HTR-8/SVneo (cell line): Measurements from ENCODE around the gene SCRN3.
"Not testable (repeated sequence)": the region's sequence is repeated elsewhere in the genome, so short reads cannot be mapped to it uniquely, and the experiment has no call there.

Experiments used
- DNase-seq: peaks from one replicate; pipeline ENCODE4 v3.0.0; 2011; ENCODE audit warnings: low spot score, mixed read lengths; ENCODE audit not compliant: insufficient read length
- FAIRE-seq: peaks from 2 replicates; lab custom pipeline; 2011; peaks lifted over from hg19 to GRCh38; lab: Jason Lieb, UNC

The SCRN3 gene

GRCh38 chr2:174395284-174395968 lies at the start of gene SCRN3:
TSS of gene SCRN3 (plus strand) at chr2:174395730. CDS start at chr2:174398284, 2,554 bp downstream.
- FAIRE-seq (peak; percentile 98), DNase-seq (peak; percentile 90)

DNA sequence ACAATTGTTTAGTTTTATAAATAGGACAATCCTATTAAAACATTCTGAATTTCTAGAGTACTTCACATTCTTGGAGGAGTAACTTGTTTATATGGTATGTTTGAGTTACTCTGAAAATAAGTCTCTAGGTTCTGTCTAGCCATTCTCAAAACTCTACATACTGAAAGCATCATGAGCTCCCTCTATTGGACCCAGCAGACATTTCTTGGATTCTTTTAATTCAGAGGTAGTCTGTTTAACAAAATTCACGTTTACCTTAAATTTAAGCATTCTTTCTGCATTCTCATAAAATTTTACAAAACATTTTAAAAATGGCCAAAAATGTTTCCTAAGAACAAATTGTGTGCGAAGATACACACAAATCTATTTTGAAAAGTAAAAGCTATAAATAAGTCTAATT lies 45.5 kb upstream of the SCRN3 start:
- DNase-seq (no peak), FAIRE-seq (no peak)

DNA sequence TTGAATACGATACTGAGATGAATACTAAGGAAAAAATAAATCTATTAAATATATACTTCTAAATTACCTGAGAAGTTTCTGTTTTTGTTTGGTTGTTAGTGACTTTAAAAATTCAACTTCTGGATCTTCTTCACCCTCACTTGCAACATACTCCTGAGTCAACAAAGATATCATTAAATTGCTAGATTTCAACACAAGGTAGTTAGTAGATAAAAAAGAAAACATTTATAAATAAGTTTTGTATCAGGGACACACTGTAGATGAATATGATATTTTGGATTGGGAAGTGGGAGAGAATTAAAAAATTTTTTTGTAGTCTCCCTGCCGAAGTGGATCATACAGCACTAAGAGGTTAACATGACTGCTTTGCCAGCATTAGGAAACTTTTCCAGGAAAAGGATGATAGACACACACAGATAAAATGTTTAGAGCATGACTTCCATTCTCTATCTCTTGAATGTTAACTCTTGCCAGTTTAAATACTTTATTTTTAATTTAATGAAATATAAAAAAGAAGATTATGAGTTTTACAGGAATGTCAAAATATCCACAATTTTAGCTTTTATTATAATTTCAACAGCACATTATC lies 44.8 kb upstream of the SCRN3 start:
- FAIRE-seq (no peak), DNase-seq (no peak)

DNA sequence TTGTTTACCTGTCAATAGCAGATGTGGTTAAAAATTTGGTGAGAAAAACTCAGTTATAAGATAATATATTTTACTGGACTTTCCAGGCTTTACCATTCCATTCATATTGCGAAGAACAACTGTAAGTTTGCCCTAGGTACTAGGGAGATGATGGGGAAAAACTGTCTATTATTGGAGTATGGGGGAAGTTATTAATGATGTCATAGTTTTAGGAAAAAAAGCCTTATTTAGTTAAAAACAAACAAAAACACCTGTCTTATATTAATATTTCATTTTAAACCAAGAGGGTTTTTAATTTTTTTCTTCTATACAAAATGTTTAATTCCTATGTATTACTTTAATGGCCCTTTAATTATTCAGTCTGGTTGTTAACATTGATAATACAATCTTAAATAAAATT lies 42.5 kb upstream of the SCRN3 start:
- FAIRE-seq (no peak), DNase-seq (no peak)

DNA sequence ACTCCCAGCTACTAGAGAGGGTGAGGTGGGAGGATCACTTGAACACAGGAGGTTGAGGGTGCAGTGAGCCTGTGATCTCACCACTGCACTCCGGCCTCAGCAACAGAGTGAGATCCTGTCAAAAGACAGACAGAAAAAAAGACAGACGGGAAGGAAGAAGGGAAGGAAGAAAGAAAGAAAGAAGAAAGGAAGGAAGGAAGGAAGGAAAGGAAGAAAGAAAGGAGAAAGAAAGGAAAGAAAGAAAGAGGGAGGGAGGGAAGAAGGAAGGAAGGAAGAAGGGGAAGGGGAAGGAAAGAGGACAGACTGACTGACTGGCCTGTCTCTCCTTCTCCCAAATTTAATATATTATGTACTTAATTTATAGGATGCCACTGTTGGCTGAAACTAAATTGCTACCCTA lies 39.2 kb upstream of the SCRN3 start:
- no peak for DNase-seq
- no peak for FAIRE-seq

- not testable (repeated sequence) for DNase-seq, FAIRE-seq
These were observed 35.9 kb upstream of the SCRN3 start for GRCh38 chr2:174359663-174360062.

DNA sequence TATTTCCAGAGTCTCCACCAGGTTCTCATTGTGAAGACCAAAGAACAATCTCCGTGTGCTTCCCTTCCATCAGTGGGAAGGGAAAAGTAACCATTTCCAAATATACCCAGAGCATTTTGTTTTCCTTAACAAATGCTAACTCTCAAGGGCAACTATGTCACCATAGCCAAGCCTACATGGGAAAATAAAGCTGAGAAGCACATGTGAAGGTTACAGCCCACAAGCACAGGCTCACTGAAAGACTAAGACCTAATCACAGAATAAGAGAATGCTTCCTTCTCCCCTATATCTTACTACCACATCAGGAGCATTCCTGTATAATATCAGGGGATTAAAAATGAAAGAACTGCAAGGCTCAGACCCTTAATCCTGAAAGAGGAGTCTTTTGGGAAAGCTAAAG lies 32.6 kb upstream of the SCRN3 start:
- DNase-seq (no peak), FAIRE-seq (no peak)

DNA sequence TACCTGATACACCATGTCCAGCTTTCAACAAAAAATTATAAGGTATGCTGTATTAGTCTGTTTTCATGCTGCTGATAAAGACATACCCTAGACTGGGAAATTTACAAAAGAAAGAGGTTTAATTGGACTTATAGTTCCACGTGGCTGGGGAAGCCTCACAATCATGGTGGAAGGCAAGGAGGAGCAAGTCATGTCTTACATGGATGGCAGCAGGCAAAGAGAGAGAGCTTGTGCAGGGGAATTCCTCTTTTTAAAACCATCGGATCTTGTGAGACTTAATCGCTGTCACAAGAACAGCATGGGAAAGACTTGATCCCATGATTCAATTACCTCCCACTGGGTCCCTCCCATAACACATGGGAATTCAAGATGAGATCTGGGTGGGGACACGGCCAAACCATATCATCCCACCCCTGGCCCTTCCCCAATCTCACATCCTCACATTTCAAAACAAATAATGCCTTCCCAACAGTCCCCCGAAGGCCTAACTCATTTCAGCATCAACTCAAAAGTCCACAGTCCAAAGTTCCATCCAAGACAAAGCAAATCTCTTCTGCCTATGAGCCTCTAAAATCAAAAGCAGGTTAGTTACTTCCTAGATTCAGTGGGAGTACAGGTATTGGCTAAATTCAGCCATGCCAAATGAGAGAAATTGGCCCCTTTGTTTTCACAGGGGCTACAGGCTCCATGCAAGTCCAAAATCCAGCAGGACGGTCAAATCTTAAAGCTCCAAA lies 31.9 kb upstream of the SCRN3 start:
- DNase-seq, FAIRE-seq: not testable (repeated sequence)

DNA sequence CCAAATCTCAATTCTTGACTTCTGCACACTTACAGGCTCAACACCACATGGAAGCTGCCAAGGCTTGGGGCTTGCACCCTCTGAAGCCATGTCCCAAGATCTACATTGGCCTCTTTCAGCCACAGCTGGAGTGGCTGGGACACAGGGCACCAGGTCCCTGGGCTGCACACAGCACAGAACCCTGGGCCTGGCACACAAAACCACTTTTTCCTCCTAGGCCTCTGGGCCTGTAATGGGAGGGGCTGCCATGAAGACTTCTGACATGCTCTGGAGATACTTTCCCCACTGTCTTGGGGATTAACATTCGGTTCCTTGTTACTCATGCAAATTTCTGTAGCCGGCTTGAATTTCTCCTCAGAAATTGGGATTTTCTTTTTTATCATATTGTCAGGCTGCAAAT lies 30.9 kb upstream of the SCRN3 start:
- FAIRE-seq = no peak

DNA sequence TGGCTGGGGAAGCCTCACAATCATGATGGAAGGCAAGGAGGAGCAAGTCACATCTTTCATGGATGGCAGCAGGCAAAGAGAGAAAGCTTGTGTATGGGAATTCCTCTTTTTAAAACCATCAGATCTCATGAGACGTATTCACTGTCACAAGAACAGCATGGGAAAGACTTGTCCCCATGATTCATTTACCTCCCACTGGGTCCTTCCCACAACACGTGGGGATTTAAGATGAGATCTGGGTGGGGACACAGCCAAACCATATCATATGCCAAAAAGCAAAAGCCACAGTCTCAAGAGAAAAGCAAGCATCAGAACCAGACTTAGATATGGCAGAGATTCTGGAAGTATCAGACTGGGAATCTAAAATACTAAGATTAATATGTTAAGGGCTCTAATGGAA lies 30.0 kb upstream of the SCRN3 start:
- DNase-seq (no peak), FAIRE-seq (no peak)

More for the DNA sequence above, 30.9 kb upstream of the SCRN3 start:
- no peak for DNase-seq

GRCh38 chr2:174368691-174369090 lies 26.8 kb upstream of the SCRN3 start:
- FAIRE-seq (no peak), DNase-seq (no peak)

DNA sequence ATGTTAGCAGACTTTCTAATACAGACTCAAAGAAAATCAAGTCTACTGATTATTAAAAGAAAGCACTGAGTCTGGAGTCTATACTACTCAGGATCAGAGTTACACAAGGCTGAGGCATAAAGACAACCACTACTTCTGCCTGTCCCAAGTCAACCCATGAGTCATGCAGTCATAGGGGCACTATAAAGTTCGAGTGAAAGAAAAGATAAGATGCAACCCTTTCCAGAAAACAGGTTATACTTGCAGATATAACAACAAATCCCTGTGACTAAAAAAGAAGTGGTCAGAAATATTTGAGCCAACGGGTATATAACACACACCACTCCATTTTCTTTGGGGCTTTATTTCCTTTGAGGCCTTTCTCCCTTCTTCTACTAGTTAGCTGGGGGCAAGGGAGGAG lies 18.6 kb upstream of the SCRN3 start:
- FAIRE-seq (no peak), DNase-seq (no peak)

DNA sequence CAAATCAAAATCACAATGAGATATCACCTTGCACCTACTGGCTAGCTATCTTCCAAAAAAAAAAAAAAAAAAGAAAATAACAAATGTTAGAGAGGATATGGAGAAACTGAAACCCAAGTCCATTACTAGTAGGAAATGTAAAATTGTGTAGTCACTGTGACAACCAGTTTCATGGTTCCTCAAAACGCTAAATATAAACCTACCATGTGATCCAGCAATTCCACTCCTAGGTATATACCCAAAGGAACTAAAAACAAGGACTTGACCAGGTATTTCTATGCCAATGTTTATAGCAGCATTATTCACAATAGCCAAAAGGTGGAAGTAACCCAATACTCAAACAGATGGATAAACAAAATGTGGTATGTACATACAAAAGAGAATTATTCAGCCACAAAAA lies 11.7 kb upstream of the SCRN3 start:
- DNase-seq (no peak), FAIRE-seq (no peak)

DNA sequence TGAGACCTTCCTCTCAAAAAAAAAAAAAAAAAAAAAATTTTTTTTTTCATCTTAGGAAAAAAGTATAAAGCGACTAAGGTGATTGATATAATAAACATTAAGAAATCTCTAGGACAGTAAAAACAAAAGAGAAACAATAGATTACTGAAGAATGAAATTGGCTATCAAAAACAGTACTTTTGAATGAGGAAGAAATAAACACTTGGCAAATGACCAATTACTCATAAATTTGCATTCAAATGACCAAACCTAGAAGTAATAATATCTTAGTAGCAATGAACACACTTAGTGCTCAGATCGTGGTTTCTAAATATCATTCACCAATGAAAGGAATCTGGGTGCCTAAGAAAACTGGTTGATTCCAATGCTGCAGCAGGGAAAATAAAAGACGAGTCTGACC lies 10.3 kb upstream of the SCRN3 start:
- DNase-seq (no peak), FAIRE-seq (no peak)

- not testable (repeated sequence) for DNase-seq, FAIRE-seq
These were observed 6.8 kb upstream of the SCRN3 start for GRCh38 chr2:174388706-174389105.

DNA sequence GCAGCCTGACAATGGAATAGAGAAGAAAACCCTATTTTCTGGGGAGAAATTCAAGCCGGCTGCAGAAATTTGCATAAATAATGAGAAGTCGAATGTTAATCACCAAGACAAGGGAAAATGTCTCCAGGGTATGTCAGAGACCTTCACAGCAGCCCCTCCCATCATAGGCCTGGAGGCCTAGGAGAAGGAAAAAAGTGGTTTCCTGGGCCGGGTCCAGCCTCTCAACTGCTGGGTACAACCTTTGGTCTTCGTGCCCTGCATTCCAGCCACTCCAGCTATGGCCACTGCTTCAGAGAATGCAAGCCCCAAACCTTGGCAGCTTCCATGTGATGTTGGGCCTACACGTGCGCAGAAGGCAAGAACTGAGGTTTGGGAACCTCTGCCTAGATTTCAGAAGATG lies 6.0 kb upstream of the SCRN3 start:
- DNase-seq = no peak
- FAIRE-seq = no peak

DNA sequence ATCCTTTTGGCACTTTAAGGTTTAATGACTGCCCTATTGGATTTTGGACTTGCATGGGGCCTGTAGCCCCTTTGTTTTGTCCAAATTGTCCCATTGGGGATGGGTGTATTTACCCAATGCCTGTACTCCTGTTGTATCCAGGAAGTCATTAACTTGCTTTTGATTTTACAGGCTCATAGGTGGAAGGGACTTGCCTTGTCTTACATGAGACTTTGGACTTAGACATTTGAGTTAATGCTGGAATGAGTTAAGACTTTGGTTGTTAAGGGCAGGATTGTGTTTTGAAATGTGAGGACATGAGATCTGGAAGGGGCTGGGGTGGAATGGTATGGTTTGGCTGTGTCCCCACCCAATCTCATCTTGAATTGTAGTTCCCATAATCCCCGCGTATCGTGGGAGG lies 5.2 kb upstream of the SCRN3 start:
- not testable (repeated sequence) for DNase-seq, FAIRE-seq

DNA sequence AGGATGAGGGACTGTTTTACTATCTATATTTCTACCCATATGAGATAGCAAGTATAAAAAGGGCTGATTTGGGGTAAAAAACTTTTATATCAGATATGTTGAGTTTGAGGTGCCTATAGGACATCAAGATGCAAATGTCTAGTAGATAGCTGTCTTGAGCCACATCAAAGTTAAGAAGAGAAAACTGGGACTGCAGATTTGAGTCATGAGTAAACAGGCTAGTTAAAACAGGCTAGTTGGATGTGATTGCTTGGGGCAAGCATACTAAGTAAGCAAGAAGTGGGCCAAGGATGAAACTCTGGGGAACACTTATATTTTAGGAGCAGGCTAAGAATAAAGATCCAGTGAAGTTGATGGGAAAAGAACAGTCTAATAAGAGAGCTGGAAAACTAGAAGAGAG lies 2.8 kb upstream of the SCRN3 start:
- FAIRE-seq = no peak

DNA sequence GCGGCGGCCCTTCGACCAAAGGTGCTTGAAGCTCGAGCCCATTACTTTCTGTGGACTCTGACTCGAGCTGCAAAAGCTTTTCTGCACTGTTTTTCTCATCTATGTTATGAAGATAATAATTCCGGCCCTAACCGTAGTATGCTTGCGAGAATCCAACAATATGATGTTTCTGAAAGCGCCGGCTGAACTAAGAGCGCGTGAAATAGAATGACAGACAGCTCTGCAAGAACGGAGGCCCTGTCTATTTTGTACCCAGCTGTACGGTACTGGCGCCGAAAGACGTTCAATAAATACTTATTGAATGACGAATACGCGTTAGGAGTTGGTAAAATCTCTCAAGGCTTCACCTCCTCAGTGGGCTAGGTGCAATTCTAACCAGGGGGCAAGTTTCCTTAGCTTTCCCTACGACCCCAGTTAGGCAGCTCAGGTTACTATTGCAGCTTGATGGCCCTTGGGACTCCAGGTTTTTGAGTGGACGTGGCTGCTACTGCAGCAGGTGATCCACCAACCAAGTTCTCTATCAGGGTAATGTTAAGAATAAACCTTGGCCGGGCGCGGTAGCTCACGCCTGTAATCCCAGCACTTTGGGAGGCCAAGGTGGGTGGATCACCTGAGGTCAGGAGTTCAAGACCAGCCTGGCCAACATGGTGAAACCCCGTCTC lies 570 bp downstream of the SCRN3 start:
- peak; percentile 80 for FAIRE-seq
- no peak for DNase-seq

More for the DNA sequence above, 2.8 kb upstream of the SCRN3 start:
- DNase-seq = no peak

DNA sequence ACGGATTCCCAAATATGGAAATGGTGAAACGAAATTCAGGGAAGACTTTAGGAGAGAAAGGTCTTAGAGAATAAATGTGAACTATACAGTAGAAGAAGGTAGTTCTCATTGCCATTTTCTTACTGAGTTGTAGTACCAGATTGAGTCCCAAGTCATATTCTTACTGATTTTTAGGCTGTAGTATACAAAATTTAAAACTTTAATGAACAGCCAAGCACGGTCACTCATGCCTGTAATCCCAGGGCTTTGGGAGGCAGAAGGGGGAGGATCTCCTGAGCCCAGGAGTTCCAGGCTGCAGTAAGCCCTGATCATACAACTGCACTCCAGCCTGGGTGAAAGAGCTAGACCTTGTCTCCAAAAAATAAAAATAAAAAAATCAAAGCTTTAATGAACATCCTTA lies 2.2 kb downstream of the SCRN3 start:
- FAIRE-seq (no peak), DNase-seq (no peak)

DNA sequence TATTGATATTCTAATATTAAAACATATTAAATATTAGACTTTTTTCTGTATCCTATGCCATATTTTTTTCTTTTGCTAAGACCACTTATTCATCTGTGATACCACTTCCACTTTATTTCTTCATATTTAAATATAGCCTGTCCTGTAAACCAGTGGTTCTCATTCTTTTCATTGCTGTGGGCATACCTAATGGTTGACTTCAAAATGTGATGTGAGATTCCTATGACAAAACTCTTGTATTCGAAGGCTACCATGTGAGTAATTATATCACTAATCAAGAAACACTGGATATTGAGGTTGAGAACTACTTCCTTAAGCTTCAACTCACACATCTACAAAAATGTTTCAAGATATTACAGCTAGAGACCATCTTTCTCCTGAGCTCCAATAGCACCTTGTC lies 3.6 kb downstream of the SCRN3 start:
- DNase-seq (no peak), FAIRE-seq (no peak)
